Measurements from ENCODE around the gene TOR1A.

DNA sequence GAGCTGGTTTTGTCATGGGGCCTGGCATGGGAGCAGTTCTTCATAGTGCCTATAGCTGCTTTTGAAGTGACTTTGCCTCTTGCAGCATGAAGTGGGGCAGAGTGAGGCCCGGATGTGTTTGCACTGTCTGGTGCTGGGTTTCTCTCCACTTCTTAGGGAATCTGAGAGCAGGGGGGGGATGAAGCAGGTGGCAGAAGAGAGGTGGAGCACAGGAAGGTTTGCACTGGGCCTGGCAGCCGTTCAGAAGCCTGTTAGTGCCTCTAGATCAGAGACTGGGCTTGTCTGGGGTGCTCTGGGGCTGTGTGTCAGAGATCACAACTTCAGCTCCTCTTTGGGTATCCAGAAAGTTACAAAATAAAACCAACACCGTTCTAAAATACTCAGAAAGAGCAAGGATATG is 29.7 kb upstream of the TOR1A start:
- TF ChIP-seq, protein P1, sequence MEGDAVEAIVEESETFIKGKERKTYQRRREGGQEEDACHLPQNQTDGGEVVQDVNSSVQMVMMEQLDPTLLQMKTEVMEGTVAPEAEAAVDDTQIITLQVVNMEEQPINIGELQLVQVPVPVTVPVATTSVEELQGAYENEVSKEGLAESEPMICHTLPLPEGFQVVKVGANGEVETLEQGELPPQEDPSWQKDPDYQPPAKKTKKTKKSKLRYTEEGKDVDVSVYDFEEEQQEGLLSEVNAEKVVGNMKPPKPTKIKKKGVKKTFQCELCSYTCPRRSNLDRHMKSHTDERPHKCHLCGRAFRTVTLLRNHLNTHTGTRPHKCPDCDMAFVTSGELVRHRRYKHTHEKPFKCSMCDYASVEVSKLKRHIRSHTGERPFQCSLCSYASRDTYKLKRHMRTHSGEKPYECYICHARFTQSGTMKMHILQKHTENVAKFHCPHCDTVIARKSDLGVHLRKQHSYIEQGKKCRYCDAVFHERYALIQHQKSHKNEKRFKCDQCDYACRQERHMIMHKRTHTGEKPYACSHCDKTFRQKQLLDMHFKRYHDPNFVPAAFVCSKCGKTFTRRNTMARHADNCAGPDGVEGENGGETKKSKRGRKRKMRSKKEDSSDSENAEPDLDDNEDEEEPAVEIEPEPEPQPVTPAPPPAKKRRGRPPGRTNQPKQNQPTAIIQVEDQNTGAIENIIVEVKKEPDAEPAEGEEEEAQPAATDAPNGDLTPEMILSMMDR (IDR thresholded peaks at IDR 0.05; ENCODE audit: poor library complexity) = no peak
- no peak for TF ChIP-seq EZH2 (IDR thresholded peaks at IDR 0.05; ENCODE audit: borderline replicate concordance)
- no peak for TF ChIP-seq EZH2phosphoT487 (IDR thresholded peaks at IDR 0.05; ENCODE audit: low read depth, severe bottlenecking, unreplicated experiment)
